HG03442 (cell line): ENCODE data around the gene PLAGL2.
"Not testable (repeated sequence)": the region's sequence is repeated elsewhere in the genome, so short reads cannot be mapped to it uniquely, and the experiment has no call there.

Experiments used
- ATAC-seq: cut with Tn5 transposase; IDR thresholded peaks from one replicate; pipeline ENCODE4 v1.9.1; 2021; ENCODE audit warnings: mild to moderate bottlenecking, moderate library complexity; ENCODE audit not compliant: unreplicated experiment

PLAGL2 gene

GRCh38 chr20:32205110-32205842 lies 2.3 kb downstream of the PLAGL2 start:
- no peak for ATAC-seq

DNA sequence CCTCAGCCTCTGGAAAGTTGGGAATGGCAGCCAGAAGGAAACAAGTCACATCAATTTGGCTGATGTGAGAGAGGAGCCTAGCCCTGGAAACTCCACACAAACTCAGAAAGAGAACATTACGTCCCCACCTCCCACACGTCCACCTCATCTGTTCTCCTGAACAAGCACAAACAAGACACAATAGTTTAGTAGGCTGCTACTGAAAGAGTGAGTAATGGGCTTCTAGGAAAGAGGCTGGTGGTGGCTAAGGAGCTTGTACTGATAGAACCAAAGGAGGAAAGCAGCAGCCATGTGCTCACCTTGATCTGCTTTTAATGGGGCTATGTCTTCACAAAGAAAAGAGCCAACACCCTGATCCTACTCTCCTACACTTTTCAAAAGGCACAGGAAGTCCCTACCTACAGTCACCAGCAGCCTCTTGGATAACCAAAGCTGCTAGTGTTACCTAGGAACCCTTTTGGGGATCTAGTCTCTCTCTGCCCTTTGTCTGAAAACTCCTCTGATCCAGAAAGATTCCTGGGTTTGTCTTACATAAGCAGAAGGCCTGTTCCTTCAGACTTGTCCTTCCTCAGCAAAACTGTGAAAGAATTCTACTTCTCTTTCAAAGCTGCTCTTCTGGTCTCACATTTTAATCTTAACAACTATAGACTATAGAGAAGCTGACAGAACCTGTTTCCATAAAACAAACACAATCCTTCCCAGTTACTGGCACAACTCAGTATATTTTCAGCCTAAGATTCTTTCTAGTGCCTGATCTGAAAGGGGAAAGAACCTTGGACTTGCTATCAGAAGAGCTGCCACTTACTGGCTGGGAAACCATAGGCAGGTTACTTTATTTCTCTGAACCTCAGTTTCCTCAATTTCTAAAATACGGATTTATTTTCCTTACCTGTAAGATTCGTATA lies 3.1 kb downstream of the PLAGL2 start:
- no peak for ATAC-seq

- ATAC-seq = no peak
Observed at GRCh38 chr20:32203356-32204204, 4.0 kb downstream of the PLAGL2 start.

GRCh38 chr20:32201977-32202363 lies 5.6 kb downstream of the PLAGL2 start:
- ATAC-seq = no peak

GRCh38 chr20:32201296-32201976 lies 6.1 kb downstream of the PLAGL2 start:
- no peak for ATAC-seq

DNA sequence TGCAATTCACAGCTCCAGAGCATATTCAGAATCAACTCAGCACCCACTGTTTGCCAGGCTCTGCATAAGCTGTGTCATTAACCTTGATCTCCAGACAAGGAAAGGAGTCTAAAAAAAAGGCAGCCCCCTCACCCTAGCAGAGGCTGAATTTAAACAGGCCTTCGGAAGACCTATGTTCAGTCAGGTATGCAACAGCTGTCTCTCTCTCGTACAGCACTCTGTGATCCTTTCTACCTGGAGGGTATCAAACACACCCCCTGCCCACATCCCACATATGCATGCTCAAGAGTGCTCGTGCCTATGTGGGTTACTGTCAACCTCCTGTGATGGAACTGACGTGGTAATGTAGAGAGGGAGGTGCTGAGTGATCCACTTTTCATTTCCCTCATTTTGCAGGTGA lies 8.5 kb downstream of the PLAGL2 start:
- no peak for ATAC-seq

DNA sequence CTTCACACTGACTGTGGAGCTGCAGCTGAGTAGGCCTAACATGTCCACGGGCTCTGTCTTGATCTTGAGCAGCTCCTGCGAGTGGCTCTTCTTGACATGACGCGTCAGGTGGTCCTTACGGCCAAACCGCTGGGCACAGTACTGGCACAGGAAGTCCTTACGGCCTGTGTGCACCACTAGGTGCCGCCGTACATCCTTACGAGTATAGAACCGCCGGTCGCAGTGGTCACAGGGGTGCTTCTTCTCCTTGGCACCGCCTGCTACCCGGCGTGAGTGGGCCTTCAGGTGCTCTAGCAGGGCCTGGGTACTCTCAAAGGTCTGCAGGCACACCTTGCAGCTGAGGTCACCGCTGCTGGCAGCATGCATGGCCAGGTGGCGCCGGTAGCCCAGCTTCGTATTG lies 10.4 kb downstream of the PLAGL2 start:
- not testable (repeated sequence) for ATAC-seq

DNA sequence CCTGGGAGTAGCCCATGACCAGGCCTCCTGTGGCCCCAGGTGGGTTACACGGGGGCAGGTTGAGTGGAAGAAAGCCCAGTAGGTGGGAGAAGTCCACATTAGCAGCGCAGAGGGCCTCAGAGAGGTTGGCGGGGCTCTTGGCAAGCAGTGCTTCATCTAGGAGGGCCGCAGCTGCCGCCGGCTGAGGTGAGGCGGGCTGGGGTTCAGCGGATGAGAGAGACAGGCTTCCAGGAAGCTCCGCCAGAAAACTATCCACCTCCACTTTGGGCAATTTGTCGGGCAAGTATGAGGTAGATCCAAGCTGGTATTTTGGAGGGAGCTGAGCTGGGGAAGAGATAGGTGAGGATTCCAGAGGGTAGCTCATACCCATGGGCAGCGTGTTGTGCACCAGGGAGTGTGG lies 10.9 kb downstream of the PLAGL2 start:
- ATAC-seq = not testable (repeated sequence)

DNA sequence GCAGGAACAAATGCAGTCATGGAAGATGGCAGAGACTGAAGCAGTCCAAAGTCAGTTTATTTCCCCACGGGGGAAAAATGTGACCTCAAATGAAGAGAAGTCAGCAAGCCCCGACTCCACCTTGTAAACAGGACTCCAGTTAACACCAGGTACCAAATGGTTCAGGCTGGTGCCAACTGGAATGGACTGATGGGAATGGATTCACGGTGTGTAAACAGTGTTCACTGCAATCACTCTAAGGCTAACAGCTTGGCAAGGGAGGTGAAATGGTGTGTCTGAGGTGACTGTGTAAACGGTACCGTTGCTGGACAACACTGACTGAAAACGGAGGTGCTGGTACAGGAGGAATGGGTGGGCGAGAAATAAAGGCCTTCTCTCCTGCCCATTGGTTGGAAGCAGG lies 12.0 kb downstream of the PLAGL2 start:
- ATAC-seq = no peak

- ATAC-seq = no peak
Observed at GRCh38 chr20:32193996-32194395, 13.5 kb downstream of the PLAGL2 start.

- not testable (repeated sequence) for ATAC-seq
Observed at GRCh38 chr20:32193336-32193735, 14.2 kb downstream of the PLAGL2 start.

DNA sequence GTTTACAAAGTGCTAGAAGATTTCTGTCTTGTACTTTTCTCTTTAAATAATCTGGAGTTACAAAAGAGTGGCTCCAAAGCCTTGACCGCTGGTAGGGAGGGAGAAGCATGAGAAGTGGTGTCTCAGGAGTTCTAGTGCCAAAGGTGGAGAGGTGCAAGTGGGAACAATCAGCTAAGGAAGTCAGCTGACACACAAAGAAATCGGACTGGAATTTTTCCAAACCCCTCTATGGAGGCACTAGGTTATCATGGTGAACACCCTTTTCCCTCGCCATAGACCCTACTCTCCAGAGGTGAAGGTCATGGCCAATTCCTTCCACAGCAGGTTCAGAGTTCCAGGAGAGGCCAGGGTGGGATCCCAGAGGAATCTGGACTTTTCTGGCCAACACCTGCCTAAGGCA lies 14.8 kb downstream of the PLAGL2 start:
- ATAC-seq = no peak

DNA sequence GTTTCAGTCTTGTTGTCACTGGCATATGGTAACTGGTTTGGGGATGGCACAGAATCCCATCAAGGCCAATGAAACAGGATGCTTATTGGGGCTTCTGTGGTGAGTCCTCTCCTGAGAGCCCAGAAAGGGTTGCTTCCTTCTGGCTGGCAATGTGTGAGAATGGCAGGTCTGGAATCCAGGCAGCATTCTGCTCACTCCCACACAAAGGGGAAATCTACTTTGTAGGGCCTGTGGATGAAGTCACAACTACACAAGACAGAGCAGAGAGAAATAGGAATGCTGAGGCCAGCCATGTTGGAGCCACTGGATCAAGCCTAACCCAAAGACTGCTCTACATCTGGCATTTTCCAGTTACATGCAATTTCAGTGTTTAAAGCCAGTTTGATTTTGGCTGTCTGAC lies 15.7 kb downstream of the PLAGL2 start:
- ATAC-seq = no peak

GRCh38 chr20:32191422-32191821 lies 16.1 kb downstream of the PLAGL2 start:
- no peak for ATAC-seq

- ATAC-seq = no peak
Observed at GRCh38 chr20:32190616-32191415, 16.7 kb downstream of the PLAGL2 start.

DNA sequence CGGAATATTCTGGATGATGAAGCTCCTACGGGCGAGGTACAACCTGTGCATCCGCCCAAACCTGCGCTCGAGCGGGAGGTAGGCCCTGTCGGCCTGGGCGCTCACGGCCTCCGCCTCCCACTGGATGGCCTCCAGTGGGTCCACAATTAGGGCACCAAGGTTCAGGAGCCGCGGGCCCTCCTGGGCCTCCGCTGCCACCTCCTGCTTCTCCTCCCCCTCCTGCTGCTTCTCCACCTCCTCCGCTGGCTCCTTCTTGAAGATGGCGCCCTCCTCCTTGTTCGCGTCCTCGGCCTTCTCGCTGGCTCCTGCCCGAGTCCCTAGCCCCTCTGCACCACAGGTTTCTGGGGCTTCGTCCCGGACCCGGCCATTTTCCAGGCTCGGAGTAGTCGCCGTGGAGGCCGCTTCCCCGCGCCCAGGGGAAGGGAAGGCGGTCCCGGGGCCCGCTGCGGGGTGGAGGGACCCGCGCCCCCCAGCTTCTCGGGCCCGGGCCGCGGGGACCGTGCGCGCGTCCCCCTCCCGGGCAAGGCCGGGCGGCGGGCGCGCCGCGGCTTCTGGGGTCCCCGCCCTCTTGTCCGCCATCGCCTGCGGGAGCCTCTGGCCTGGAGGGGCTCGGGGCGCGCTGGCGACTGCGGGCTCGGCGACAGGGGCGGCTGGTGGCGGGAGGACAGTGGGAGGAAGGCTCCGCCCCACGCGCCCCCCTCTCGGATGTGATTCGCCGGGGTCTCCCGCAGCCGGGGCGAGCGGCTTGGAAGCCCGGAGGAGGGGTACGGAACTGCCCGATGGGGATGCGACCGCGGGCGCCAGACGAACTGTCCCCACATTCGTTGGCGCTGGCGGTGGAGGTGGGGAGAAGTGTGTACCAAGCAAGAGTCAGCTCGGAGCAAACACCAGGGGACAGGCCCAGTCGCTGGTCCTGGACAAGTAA lies 17.6 kb downstream of the PLAGL2 start:
- no peak for ATAC-seq

DNA sequence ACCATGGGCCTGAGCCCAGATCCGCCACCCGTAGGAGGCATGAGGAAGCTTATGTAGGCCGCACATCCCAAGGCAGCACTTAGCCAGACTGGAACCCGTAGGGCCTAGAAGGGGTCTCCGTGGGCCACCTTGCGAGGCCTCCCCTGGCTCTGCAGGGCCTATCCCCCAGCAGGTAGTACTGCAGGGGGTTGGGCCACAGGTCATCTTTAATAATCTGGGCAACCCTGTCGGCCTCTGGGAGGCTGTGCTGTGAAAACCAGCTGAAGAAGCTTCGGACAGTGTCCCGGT lies 18.5 kb downstream of the PLAGL2 start:
- no peak for ATAC-seq

GRCh38 chr20:32188376-32189122 lies 19.0 kb downstream of the PLAGL2 start:
- ATAC-seq = no peak
